Colonic mucosa (tissue), 4 donors: ENCODE measurements around the gene THSD7A. TPM values are rescaled to one million over a fixed set of nuclear protein-coding genes. Genes with fewer than 3 reads are reported as not detected.

Source experiments
- DNase-seq: peaks from one replicate; pipeline ENCODE4 v3.0.0-alpha.2; 2020
- H3K27ac ChIP-seq: fragments of 200-600 bp; one replicate; pipeline ENCODE4 v1.8.0; 2021
- H3K27me3 ChIP-seq: fragments of 200-600 bp; one replicate; pipeline ENCODE4 v1.8.0; 2021
- H3K36me3 ChIP-seq: fragments of 200-600 bp; one replicate; pipeline ENCODE4 v1.8.0; 2021
- H3K4me1 ChIP-seq: fragments of 200-600 bp; one replicate; pipeline ENCODE4 v1.8.0; 2021; ENCODE audit warnings: mild to moderate bottlenecking
- H3K4me3 ChIP-seq: fragments of 200-600 bp; one replicate; pipeline ENCODE4 v1.8.0; 2021
- H3K9ac ChIP-seq, 2 donors: one replicate each; pipeline ENCODE4 v1.7.0; 2013; ENCODE audit warnings: control low read depth in 2 of 2, low read depth in 2 of 2, low read length in 2 of 2
- H3K9me3 ChIP-seq: fragments of 200-600 bp; one replicate; pipeline ENCODE4 v1.8.0; 2021
- CTCF ChIP-seq: fragments of 200-600 bp; IDR thresholded peaks from one replicate; pipeline ENCODE4 v1.8.0; 2022; ENCODE audit warnings: antibody characterized with exemption, mild to moderate bottlenecking
- intact Hi-C: fragments of 100-400 bp; cut with DNase I; formaldehyde crosslinking; loops from one replicate; pipeline ENCODE4 v1.14.1; 2022
- total RNA-seq, 2 donors: library from RNA; stranded (reverse); fragmentation: NEBNext Ultra II Directional in 1 of 2; extraction: Animal tissue kit (Norgen Biotek cat#: 25700) in 1 of 2; gene quantifications; one replicate each; pipeline ENCODE4 v1.2.1, GENCODE V29; 2021
- donor health status: healthy.
- donor health status: DM: no; HTN: no; CAD: no.
- donor health status: DM: no; HTN: no; CAD: no.

Gene THSD7A
- total RNA-seq, 2 donors from 2014 or later, result 2.1 to 2.3 TPM

GRCh38 chr7:11702938-11703337 lies 129.1 kb downstream of the THSD7A start:
- no peak for DNase-seq
- TF ChIP-seq CTCF, result no peak
- Histone ChIP-seq H3K9me3 (no peaks in the 10 kb centered on the region), H3K4me3 (no peak overlapping the region), H3K27me3 (no peaks in the 10 kb centered on the region), H3K4me1 (no peaks in the 10 kb centered on the region), H3K36me3 (no peaks in the 10 kb centered on the region), H3K9ac (no peak overlapping the region), H3K27ac (no peak overlapping the region)
- intact Hi-C loops, result no loop called here

GRCh38 chr7:11701829-11702560 lies 130.0 kb downstream of the THSD7A start:
- Histone ChIP-seq H3K27ac (no peak overlapping the region), H3K9ac (no peak overlapping the region), H3K27me3 (no peaks in the 10 kb centered on the region), H3K4me1 (no peaks in the 10 kb centered on the region), H3K9me3 (no peaks in the 10 kb centered on the region), H3K4me3 (no peak overlapping the region), H3K36me3 (no peaks in the 10 kb centered on the region)
- intact Hi-C loops, result no loop called here
- no peak for DNase-seq
- no peak for TF ChIP-seq CTCF

- Histone ChIP-seq H3K9me3 (no peaks in the 10 kb centered on the region), H3K27me3 (no peaks in the 10 kb centered on the region), H3K9ac (no peak overlapping the region), H3K4me3 (no peak overlapping the region), H3K27ac (no peak overlapping the region), H3K36me3 (no peaks in the 10 kb centered on the region), H3K4me1 (no peaks in the 10 kb centered on the region)
- TF ChIP-seq CTCF, result no peak
- intact Hi-C loops, result no loop called here
- DNase-seq, result no peak
Measured at GRCh38 chr7:11699666-11700065, 132.3 kb downstream of the THSD7A start.

GRCh38 chr7:11698384-11698871 lies 133.6 kb downstream of the THSD7A start:
- intact Hi-C loops, result no loop called here
- no peaks in the 10 kb centered on the region for H3K4me1 ChIP-seq
- TF ChIP-seq CTCF, result no peak
- DNase-seq, result no peak
- no peak overlapping the region for H3K27ac ChIP-seq
- H3K27me3 ChIP-seq, result no peaks in the 10 kb centered on the region
- no peak overlapping the region for H3K9ac ChIP-seq
- no peaks in the 10 kb centered on the region for H3K36me3 ChIP-seq
- H3K9me3 ChIP-seq, result no peaks in the 10 kb centered on the region
- no peak overlapping the region for H3K4me3 ChIP-seq

- Histone ChIP-seq H3K27me3 (no peaks in the 10 kb centered on the region), H3K36me3 (no peaks in the 10 kb centered on the region), H3K4me3 (no peak overlapping the region), H3K9me3 (no peaks in the 10 kb centered on the region), H3K9ac (no peak overlapping the region), H3K4me1 (no peaks in the 10 kb centered on the region), H3K27ac (no peak overlapping the region)
- no peak for DNase-seq
- intact Hi-C loops, result no loop called here
- no peak for TF ChIP-seq CTCF
Measured at GRCh38 chr7:11690395-11690794, 141.6 kb downstream of the THSD7A start.
